GM18498 (cell line): ENCODE results near the gene ZC3H13.

Experiments used
- ATAC-seq: cut with Tn5 transposase; IDR thresholded peaks from one replicate; pipeline ENCODE4 v1.9.1; 2021; ENCODE audit warnings: mild to moderate bottlenecking, moderate library complexity; ENCODE audit not compliant: unreplicated experiment

ZC3H13 gene

DNA sequence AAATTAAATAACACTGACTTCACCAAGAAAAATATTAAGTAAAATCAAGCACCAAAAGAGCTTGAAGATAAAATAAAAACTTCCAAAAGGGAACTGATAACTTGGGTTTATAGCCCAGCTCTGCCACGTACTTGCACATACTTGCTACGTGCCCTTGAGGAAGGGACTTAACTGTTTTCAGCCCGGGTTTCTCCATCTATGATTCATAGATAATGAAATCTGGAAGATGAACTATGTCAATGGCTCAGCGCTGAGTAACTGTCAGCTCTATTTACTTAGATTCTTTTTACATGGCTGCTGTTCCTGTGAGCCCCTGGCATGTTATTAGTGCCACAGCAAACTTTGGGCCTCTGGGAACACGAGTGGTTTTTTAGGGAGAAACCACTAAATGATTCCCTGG lies 9.6 kb upstream of the ZC3H13 start:
- no peak for ATAC-seq

GRCh38 chr13:46059405-46059804 lies 6.9 kb upstream of the ZC3H13 start:
- no peak for ATAC-seq

DNA sequence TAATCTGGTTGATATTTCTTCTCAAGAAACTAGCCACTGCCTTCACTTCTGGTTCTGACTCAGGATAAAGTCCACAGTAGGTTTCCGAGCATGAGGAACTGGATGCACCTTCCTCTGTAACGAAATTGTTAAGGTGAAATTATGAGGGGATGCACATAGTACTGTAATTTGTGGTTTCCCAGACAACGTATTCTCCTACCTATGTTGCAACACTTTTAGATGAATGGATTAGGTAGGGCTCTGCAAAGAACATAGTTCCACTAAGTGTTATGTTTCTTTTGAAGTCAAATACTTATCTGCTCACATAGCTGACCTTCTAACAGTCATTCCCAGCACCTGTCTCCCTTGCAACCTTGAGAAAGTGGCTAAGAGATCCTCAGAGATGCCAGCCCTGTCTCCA lies 5.7 kb upstream of the ZC3H13 start:
- no peak for ATAC-seq

DNA sequence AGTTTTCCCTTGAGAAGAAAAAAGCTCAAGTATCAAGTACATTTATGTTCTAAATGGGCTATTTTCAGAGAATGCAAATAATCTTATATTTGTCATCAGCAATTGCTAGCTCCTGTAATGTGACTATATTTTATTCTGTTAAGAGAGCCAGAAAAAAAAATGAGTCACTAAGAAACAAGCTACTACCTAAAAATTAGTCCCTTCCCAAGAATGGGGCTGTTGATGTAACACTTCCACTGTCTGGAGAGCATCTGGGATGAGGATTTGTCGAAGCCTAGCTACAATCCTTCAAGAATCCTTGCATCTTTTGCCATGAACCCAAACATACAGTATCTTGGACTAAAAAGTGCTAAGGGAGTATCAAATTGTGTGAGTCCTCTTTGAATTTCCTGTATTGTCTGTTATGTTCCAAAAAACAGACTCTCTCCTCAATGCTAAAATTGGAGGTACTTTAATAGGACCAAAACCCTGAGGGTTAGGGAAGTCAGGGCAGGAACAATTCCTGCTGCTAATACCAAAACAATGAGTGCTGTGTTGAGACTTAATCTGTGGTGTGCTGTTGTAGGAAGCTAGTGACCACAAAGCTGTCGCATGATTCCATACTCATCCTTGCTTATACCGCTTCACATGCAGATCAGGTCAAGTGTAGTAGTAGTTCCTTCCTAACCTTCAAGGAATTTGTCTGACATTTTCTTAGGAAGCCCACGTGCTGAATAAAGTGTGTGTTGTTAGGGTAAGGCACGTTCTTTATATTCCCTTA lies 4.9 kb upstream of the ZC3H13 start:
- no peak for ATAC-seq

DNA sequence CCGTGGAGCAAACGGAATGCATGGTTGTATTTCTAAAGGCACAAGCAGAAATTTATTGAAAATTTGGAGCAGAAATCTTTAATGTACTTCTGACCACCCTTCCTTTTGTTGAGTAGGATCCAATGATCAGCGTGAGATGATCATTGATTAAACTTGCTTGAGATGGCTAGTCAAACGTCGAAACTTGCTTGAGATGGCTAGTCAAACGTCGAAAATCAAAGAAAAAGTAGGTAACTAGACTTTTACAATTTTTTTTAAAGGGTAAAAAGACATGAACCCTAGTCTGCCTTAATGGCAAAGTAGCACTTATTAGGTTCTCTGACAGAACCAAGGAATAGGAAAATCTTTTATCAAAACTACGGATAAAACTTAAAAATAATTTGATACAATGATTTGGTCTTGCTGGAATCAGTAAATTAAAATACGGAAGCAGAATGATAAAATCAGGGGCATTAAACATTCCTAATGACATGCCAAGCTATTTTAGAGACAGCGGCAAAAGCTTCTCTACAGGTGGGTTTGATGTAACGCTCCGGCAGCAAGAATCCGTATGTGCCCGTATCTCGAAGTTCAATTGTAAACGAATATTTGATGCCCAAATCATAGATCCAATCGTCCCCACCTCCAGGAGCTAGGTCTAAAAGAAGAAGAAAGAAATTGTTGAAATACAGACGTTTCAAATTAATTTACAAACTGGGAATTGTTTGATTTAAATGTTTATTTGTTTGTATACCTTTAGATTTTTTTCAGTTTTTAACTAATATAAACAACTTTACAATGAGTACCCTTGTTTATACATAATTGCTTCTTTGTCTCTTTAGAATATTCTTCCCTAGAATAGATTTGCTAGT lies 841 bp upstream of the ZC3H13 start:
- ATAC-seq, result no peak

- ATAC-seq, result peak; percentile 7
Measured at GRCh38 chr13:46051968-46052318, 603 bp downstream of the ZC3H13 start.

DNA sequence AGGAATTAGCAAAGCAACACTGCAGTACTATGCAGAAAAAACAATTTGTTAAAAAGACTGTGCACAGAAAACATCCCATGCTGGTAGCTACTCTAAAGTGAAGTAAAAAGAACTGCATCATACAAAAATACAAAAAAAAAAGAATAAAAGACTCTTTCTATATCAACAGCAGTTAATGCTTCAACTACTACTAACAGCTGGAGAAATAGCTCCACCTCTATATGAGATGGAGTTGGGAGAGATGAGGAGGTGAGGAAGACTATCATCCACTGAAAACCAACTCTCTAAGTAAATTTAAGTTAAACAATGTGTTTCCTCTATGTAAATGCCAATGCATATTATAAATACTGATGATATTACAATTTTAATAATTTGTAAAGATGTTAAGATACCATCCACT lies 1.8 kb downstream of the ZC3H13 start:
- no peak for ATAC-seq

DNA sequence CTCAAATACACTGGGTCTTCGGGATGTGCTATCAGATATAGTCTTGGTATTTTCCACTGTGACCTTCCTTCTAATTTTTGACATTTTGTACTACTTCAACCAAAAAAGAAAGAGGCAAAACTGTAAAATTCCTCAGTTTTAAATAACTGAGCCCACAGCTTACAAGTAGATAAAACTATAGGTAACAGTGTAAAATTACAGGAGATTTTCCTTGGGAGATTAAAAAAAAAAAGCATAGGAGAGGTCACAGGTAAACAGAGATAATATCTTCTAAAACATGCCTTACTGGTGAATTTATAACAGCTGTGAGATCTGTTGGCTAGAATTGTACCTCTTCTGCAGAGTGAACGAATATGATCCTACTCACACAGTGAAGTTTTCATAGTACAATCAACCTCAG lies 7.1 kb downstream of the ZC3H13 start:
- no peak for ATAC-seq

- no peak for ATAC-seq
Measured at GRCh38 chr13:46043647-46044046, 8.9 kb downstream of the ZC3H13 start.

- no peak for ATAC-seq
Measured at GRCh38 chr13:46041419-46041839, 11.1 kb downstream of the ZC3H13 start.

DNA sequence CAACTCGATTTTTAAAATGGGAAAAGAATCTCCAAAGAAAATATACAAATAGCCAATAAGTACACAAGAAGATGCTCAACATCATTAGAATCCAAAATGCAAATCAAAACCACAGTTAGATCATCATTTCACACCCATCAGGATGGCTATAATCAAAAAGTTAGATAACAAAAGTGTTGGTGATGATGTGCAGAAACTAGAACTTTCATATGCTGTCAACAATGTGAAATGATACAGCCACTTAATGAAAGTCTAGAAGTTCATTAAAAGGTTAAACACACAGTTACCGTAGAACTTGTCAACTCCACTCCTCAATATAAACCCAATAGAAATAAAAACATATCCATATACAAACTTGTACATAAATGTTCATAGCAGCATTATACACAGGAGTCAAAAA lies 11.8 kb downstream of the ZC3H13 start:
- no peak for ATAC-seq

- no peak for ATAC-seq
Measured at GRCh38 chr13:46039411-46040182, 12.9 kb downstream of the ZC3H13 start.

GRCh38 chr13:46038296-46038695 lies 14.2 kb downstream of the ZC3H13 start:
- no peak for ATAC-seq

DNA sequence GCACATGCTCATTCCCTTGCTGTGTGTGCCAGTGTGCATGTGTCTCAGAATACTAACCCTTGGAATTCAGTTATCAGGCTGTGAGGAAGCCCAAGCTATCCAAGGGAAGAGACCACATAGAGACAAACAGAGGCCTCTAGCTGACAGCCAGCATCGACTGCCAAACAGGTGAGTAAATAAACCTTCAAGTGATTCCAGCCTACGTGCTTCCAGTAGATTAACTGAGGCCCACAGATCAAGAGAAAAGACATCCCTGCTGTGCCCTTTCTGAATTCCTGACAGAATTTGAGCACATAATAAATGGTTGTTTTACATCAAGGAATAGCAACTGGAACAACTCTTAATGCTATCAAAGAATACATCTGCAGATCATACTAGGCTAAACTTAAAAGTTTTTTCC lies 17.5 kb downstream of the ZC3H13 start:
- no peak for ATAC-seq

- no peak for ATAC-seq
Measured at GRCh38 chr13:46032341-46032740, 20.2 kb downstream of the ZC3H13 start.

- ATAC-seq, result no peak
Measured at GRCh38 chr13:46031581-46032263, 20.8 kb downstream of the ZC3H13 start.

DNA sequence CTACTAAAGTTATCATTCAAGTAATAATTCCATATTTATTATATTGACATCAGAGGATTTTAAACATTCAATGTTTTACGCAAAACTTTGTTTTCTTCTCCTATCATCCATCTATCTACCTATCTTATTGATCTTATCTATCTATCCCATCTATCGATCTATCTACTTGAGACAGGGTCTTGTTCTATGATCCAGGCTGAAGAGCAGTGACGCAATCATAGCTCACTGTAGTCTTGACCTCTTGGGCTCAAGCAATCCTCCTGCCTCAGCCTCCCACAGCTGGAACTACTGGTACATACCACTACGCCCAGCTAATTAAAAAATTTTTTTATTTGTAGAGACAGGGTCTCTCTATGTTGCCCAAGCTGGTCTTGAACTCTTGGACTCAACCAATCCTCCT lies 27.4 kb downstream of the ZC3H13 start:
- no peak for ATAC-seq

GRCh38 chr13:46022481-46022880 lies 30.1 kb downstream of the ZC3H13 start:
- no peak for ATAC-seq

DNA sequence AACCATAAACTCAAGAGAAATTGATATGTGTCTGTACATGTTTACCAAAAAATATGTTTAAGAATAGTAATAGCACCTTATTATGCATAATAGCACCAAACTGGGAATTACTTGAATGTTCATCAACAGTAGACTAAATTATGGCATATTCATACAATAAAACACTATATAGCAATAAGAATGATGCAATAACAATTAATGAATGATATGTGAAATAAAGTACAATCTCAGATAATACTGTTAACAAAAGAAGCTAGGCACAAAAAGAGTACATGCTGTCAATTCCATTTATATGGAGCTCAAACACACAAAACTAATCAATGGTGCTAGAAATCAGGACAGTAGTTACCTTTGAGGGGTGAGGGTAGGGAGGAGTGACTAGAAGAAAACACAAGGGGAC lies 36.3 kb downstream of the ZC3H13 start:
- ATAC-seq, result no peak

GRCh38 chr13:46015366-46015765 lies 37.2 kb downstream of the ZC3H13 start:
- no peak for ATAC-seq

DNA sequence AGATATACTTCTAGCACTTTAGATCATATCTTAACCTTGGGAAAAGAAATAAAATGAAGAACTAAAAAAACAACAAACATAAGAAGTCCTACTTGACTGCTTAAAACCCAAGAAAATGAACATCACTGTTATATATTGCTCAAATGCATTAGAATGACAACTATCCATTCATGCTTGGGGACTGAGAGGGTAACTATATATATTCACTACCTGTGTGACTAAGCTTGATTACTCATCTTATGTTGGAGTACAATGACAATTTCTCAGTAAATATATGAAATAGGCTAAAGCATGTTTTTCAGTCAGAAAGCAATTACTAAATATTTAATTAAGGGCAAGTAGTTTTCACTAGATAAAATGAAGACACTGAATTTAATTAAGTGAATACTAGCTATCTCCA lies 40.1 kb downstream of the ZC3H13 start:
- ATAC-seq, result no peak
